OCI-LY7 (cell line): Measurements from ENCODE around the gene GNG12. TPM values are rescaled to one million over a fixed set of nuclear protein-coding genes. Genes with fewer than 3 reads are reported as not detected.

ENCODE experiments used
- BruUV-seq: library from RNA; stranded (reverse); fragments of 400-500 nt; replicated peaks from 2 replicates; lab custom pipeline; 2021; lab: Mats Ljungman, UMichigan
- CTCF ChIA-PET: fragments of 300-600 bp; sonication (Branson Sonifier 250); formaldehyde crosslinking; loops from one replicate; lab custom pipeline; 2022; ENCODE audit warnings: antibody characterized with exemption; ENCODE audit not compliant: unreplicated experiment; lab: Charles Lee
- POLR2A ChIA-PET: fragments of 300-600 bp; sonication (Branson Sonifier 250); formaldehyde crosslinking; loops from one replicate; lab custom pipeline; 2022; ENCODE audit warnings: antibody characterized with exemption; lab: Charles Lee
- DNase-seq: peaks from one replicate; pipeline ENCODE4 v3.0.0-alpha.2; 2015; ENCODE audit warnings: low spot score
- H2AFZ ChIP-seq: fragments of 200-600 bp; sonication (generic), shearing (Covaris generic); 2 replicates; pipeline ENCODE4 v1.6.1; 2014; ENCODE audit warnings: mild to moderate bottlenecking, antibody characterized with exemption, low read length, moderate library complexity
- H3K27ac ChIP-seq: fragments of 200-600 bp; sonication (generic); 2 replicates; pipeline ENCODE4 v1.5.1; 2014; ENCODE audit warnings: mixed run types, low read depth, mild to moderate bottlenecking, moderate library complexity, low read length, inconsistent platforms; ENCODE audit not compliant: poor library complexity, severe bottlenecking
- H3K36me3 ChIP-seq: fragments of 200-600 bp; sonication (generic); 2 replicates; pipeline ENCODE4 v1.6.1; 2014; ENCODE audit warnings: mild to moderate bottlenecking, antibody characterized with exemption, low read length, moderate library complexity, mixed read lengths; ENCODE audit not compliant: insufficient read depth
- H3K4me1 ChIP-seq: fragments of 200-600 bp; sonication (generic); 2 replicates; pipeline ENCODE4 v1.5.1; 2014; ENCODE audit warnings: mild to moderate bottlenecking, low read length; ENCODE audit not compliant: insufficient read depth, poor library complexity, severe bottlenecking
- H3K4me2 ChIP-seq: fragments of 200-600 bp; sonication (generic); 2 replicates; pipeline ENCODE4 v1.6.1; 2014; ENCODE audit warnings: mild to moderate bottlenecking, low read length
- H3K4me3 ChIP-seq: fragments of 200-600 bp; sonication (generic); 2 replicates; pipeline ENCODE4 v1.5.1; 2014; ENCODE audit warnings: mild to moderate bottlenecking, low read depth, low read length; ENCODE audit not compliant: poor library complexity, severe bottlenecking
- H3K79me2 ChIP-seq: fragments of 200-600 bp; sonication (generic); 2 replicates; pipeline ENCODE4 v1.6.1; 2016; ENCODE audit warnings: low read depth, mild to moderate bottlenecking, low read length, moderate library complexity, mixed read lengths; ENCODE audit not compliant: insufficient read depth
- H3K9me2 ChIP-seq: fragments of 200-600 bp; sonication (generic); 2 replicates; pipeline ENCODE4 v1.6.1; 2016; ENCODE audit warnings: mild to moderate bottlenecking, low read length, mixed read lengths; ENCODE audit not compliant: insufficient read depth
- H3K9me3 ChIP-seq: fragments of 200-600 bp; sonication (generic); 2 replicates; pipeline ENCODE4 v1.6.1; 2014; ENCODE audit warnings: mild to moderate bottlenecking, mixed run types, low read length, mixed read lengths
- H4K20me1 ChIP-seq: fragments of 200-600 bp; sonication (generic); 2 replicates; pipeline ENCODE4 v1.6.1; 2014; ENCODE audit warnings: mild to moderate bottlenecking, antibody characterized with exemption, low read length, moderate library complexity, mixed read lengths; ENCODE audit not compliant: insufficient read depth
- CTCF ChIP-seq: fragments of 200-600 bp; sonication (generic); conservative IDR thresholded peaks from 2 replicates; pipeline ENCODE4 v1.5.1; 2014; ENCODE audit warnings: mild to moderate bottlenecking, antibody characterized with exemption, low read length, moderate library complexity, mixed read lengths
- EZH2phosphoT487 ChIP-seq: fragments of 200-600 bp; sonication (generic); IDR thresholded peaks from 2 replicates; pipeline ENCODE4 v1.6.1; 2018; ENCODE audit warnings: low read depth, borderline replicate concordance, mild to moderate bottlenecking, mixed run types, antibody characterized with exemption, low read length, moderate library complexity, mixed read lengths
- intact Hi-C: fragments of 100-400 bp; cut with micrococcal nuclease; formaldehyde crosslinking; loops from one replicate; pipeline ENCODE4 v1.10.0; 2022; ENCODE audit not compliant: unreplicated experiment
- total RNA-seq, 2 experiments: library from RNA; depleted of rRNA in 1 of 2; stranded (reverse); fragments of >200 nt in 1 of 2; shearing (Covaris generic) in 1 of 2; gene quantifications; 2 replicates each; pipeline ENCODE4 v1.2.3, GENCODE V29; 2014 to 2022

The GNG12 gene
- total RNA-seq, 2 experiments from 2014 or later = 0.10 TPM; not detected in 1

GRCh38 chr1:67687649-67688048 is 145.6 kb downstream of the GNG12 start:
- Histone ChIP-seq H3K9me3 (no peaks in the 10 kb centered on the region), H3K4me3 (peak overlapping the region; percentile 86), H3K79me2 (peaks cover 32% of the 10 kb centered on the region), H3K4me1 (peaks cover 55% of the 10 kb centered on the region), H2AFZ (no peak overlapping the region), H4K20me1 (peaks cover 22% of the 10 kb centered on the region), H3K27ac (no peak overlapping the region), H3K36me3 (peaks cover 66% of the 10 kb centered on the region), H3K4me2 (peak overlapping the region; percentile 89), H3K9me2 (no peaks in the 10 kb centered on the region)
- DNase-seq = no peak
- POLR2A ChIA-PET = interaction anchor here (1.0 to 7.7 kb wide), 4 partner anchors 12 to 53 kb away, joined by 3 to 123 read pairs (median 46); no protein-coding TSS in a partner anchor
- TF ChIP-seq EZH2phosphoT487 (no peak), CTCF (no peak)
- CTCF ChIA-PET = no interaction called here
- intact Hi-C loops = loop anchor here (2.0 to 10.0 kb wide), 4 partner anchors 25 to 763 kb away; partner anchors contain the start of genes DNAI4, MIER1 and SERBP1
- TSS peak; percentile 77 for BruUV-seq

GRCh38 chr1:67687198-67687545 is 146.1 kb downstream of the GNG12 start:
- peaks cover 55% of the 10 kb centered on the region for H3K4me1 ChIP-seq
- H3K9me2 ChIP-seq = no peaks in the 10 kb centered on the region
- BruUV-seq = no TSS peak
- no peaks in the 10 kb centered on the region for H3K9me3 ChIP-seq
- peaks cover 32% of the 10 kb centered on the region for H3K79me2 ChIP-seq
- intact Hi-C loops = loop anchor here (2.0 to 10.0 kb wide), 4 partner anchors 26 to 762 kb away; partner anchors contain the start of genes DNAI4, MIER1 and SERBP1
- H3K36me3 ChIP-seq = peaks cover 66% of the 10 kb centered on the region
- no peak for TF ChIP-seq EZH2phosphoT487
- no peak for TF ChIP-seq CTCF
- peak overlapping the region; percentile 89 for H3K4me2 ChIP-seq
- H4K20me1 ChIP-seq = peaks cover 22% of the 10 kb centered on the region
- H3K27ac ChIP-seq = peak overlapping the region; percentile 57
- POLR2A ChIA-PET = interaction anchor here (0.7 to 7.7 kb wide), 5 partner anchors 8 to 54 kb away, joined by 3 to 123 read pairs (median 4); no protein-coding TSS in a partner anchor
- no peak overlapping the region for H2AFZ ChIP-seq
- CTCF ChIA-PET = no interaction called here
- peak overlapping the region; percentile 86 for H3K4me3 ChIP-seq
- peak; percentile 39 for DNase-seq
